GM21723 (cell line): ENCODE results near the gene EPX.

Source experiments
- ATAC-seq: cut with Tn5 transposase; IDR thresholded peaks from one replicate; pipeline ENCODE4 v1.9.1; 2021; ENCODE audit warnings: mild to moderate bottlenecking, moderate library complexity; ENCODE audit not compliant: unreplicated experiment

EPX gene

DNA sequence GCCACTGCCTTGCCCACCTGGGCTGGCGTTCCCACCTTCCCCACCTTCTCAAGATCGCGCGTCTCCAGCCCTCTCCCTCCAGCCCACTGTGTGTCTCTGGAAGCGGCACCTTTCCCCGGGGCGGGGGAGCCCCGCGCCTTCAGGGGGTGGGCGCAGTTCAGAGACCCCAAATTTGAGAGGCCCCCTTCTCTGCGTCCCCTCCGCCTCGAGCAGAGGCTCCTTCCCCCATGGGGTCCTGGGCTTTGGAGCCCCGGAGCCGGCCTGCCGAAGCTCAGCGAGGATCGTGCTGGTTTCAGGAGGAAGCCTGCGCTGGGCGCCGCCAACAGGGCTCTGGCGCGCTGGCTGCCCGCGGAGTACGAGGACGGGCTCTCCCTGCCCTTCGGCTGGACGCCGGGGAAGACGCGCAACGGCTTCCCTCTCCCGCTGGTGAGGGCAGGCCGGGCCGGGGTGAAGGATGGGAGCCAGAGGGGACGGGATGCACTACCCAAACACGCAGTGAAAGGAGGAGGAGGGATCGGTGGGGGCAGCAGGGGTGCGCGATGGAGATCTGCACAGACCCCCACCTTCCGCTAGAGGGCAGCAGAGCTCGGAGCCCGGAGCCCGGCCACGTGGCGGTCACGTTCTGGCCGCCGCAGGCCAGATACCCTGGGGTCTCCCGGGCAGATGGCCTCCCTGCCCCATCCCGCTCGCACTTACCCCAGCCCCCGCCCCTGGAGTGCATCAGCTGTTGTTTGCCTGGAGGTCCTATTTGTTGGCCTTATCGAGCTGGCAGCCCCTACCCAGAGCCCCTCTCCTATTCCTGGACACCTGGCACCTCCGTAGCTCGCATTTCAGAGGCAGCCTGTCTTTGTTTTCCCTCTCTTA is 57.0 kb downstream of the EPX start:
- ATAC-seq, result no peak

DNA sequence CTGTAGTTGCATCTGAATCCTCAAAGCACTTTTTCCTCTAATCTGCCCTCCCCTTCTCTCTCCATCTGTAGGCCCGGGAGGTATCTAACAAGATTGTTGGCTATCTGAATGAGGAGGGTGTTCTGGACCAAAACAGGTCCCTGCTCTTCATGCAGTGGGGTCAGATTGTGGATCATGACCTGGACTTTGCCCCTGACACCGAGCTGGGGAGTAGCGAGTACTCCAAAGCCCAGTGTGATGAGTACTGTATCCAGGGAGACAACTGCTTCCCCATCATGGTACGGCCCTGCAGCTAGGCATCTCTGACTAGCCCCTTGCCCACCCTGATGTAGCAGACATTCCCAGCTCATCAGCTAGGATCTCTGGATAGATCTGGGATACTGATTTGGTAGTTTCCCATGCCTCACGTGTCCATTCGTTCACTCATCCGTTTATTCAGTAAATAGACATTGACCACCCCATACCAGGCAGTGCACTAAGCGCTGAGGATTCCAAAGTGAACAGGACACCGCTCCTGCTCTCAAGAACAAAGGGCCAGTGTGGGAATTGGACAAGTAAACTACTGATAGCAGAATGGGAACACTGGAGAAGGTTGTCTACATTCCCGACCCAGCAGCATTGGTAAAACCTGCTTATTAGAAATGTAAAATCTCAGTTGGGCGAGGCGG is 58.0 kb downstream of the EPX start:
- no peak for ATAC-seq

- no peak for ATAC-seq
Observed at GRCh38 chr17:58252141-58252540, 59.6 kb downstream of the EPX start.

DNA sequence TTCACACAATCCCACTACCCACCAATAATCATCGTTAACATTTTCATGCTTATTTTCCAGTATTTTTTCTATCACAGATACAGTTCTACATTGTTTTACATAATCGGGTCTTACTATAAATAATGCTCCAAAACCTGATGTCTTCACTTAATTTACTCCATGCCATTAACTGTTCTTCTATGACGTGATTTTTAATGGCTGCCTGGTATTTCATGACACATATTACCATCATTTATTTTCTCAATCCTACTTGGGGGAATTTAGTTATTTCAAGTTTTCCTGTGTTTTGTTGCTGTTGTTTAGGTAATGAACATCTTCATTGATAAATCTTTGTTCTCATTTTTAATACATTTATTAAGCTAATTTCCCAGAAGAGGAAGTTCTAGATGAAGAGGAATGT is 60.6 kb downstream of the EPX start:
- no peak for ATAC-seq
